GM12872 (cell line): Measurements from ENCODE around the gene SH2D3C.

Experiments
- TF ChIP-seq, protein P1 (sequence below): IDR thresholded peaks from 3 replicates; pipeline ENCODE4 v1.5.1; 2011; ENCODE audit warnings: low read depth, mild to moderate bottlenecking, low read length, moderate library complexity; ENCODE audit not compliant: insufficient read depth

The SH2D3C gene

DNA sequence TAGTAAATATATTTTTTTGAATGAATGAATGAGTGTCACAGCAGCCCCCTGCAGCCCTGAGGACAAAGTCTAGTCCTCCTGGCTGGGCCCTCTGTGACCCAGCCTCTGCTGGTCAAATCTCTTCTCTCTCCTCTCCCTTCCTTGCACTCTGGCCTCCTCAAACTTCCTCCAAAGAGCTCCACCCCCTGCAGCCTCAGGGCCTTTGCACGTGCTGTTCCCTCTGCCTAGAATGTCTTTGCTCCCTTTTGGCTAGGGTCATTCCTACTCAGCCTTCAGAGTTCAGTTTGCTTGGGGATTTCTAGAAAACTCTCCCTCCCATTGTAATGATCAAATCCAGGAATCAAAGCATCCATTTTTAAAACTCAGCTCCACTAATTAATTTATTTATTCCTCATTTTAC, 13.0 kb downstream of the SH2D3C start:
- TF ChIP-seq, protein P1, sequence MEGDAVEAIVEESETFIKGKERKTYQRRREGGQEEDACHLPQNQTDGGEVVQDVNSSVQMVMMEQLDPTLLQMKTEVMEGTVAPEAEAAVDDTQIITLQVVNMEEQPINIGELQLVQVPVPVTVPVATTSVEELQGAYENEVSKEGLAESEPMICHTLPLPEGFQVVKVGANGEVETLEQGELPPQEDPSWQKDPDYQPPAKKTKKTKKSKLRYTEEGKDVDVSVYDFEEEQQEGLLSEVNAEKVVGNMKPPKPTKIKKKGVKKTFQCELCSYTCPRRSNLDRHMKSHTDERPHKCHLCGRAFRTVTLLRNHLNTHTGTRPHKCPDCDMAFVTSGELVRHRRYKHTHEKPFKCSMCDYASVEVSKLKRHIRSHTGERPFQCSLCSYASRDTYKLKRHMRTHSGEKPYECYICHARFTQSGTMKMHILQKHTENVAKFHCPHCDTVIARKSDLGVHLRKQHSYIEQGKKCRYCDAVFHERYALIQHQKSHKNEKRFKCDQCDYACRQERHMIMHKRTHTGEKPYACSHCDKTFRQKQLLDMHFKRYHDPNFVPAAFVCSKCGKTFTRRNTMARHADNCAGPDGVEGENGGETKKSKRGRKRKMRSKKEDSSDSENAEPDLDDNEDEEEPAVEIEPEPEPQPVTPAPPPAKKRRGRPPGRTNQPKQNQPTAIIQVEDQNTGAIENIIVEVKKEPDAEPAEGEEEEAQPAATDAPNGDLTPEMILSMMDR = no peak

DNA sequence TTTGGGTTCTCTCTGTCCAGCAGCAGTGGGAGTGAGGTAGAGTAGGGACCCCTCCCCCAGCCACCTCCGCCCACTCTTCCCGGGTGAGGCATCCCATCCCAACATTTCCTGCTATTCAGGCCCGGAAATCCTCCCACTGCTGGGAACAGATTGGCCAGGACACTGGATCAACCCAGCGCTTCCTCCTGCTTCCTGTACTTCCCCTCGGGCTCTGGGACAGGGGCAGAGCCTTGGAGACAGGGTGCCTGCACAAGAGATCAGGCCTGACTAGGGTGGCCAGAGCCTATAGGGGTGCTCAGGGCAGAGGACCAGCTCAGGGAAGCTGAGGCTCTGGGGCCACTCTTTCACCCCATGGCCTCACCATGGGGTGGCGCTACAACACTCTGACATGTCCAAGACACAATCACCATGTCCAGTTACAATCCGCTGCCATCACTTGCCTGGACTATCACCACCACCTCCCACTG, 14.5 kb downstream of the SH2D3C start:
- TF ChIP-seq, protein P1 = peak; percentile 56

DNA sequence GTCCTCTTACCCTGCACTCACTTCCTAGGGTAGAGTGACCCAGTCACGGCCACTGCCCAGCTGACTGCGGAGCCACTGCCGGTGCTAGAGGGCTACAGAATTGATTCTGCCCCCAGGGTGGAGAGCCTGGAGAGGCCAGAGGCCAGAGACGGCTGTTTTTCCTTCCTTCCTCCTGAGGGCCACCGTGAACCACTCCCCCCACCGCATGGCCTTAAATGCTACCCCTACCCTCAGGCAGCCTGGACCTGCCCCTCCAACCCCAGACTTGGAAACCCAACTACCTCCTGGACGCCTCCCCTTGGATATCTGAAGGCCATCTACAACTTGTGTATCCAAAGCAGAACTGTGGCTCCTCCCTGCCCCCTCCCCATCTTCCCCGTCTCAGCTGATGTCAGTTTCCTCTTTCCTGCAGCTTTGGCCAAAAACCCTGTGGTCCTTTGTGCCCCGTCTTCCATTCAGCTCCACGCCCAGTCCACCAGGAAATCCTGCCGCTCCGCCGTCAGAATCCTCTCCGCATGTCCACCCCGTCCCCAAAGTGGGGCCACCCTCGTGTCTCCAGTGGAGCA, 16.3 kb downstream of the SH2D3C start:
- TF ChIP-seq, protein P1 = no peak

DNA sequence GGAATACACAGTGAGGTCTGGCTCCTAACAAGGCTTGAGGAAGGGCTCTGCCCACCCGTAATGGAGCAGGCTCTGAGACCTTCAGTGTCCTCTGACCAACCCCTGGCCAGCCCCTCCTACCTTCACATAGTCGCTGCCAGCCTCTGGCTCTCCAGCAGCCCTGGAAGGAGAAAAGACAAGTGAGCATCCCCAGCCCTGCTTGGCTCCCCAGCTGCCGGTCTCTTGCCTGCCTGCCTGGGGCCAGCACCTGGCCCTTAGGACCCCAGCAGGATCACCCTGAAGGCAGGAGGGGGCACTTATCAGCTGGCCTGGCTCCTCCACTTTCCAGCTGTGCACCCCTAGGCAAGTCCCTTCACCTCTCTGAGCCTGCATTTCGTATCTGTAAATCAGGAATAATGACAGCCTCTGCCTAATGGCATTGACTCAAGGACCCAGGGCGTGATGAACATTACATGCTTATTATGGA, 16.9 kb downstream of the SH2D3C start:
- TF ChIP-seq, protein P1 = no peak

DNA sequence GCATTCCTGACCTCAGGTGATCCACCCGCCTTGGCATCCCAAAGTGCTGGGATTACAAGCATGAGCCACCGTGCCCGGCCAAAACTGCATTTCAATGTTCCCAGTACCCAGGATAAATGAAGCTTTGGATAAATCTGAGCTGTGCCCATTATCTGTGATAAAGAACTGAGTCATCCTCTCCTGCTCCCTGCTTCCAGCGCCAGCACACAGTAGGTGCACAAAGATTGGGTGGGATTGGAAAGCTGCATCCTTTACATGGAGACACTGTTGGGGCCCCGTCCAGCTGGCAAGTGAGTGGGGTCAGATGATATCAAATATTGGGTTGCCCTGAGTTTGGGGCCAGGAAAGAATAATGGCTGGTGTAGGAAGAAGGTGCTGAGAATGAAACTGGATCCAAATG, 17.4 kb downstream of the SH2D3C start:
- TF ChIP-seq, protein P1 = no peak

DNA sequence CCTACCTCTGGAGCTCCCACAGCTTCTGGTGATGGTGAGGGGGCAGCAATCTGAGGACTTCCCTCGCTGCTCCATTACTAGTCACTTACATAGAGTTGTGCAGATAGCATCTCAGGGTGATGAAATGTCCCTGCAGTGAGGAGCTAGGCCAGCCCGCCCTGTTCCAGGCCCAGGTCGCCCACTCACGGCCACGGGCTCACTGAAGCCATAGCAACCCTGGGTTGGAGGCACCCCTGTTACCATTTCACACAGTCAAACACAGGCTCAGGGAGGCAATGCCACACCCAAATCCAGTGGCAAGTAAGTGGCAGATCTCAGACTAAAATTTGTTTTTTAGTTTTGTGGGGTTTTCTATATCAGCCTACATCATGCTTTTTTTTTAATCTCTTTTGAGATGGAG, 19.6 kb downstream of the SH2D3C start:
- TF ChIP-seq, protein P1 = no peak

DNA sequence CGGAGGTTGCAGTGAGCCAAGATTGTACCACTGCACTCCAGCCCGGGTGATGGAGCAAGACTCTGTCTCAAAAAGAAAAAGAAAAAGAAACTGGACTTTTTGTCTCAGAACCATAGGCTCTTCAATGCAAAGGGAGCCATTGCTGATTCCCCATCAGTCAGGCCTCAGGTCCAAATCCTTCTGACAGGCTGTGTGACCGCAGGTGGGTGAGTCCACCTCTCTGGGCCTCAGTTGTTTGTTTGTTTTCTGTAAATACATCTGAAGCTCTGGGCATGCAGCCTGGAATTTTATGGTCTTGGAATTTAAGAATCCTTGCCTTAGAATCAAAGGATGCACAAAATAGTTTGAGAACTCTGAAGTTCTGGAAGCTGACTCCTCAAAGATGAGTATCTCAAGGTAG, 22.2 kb downstream of the SH2D3C start:
- TF ChIP-seq, protein P1 = no peak
